Trophoblast cell (in vitro differentiated cells and primary cell): ENCODE data around the gene DRC1.
"Not testable (repeated sequence)": the region's sequence is repeated elsewhere in the genome, so short reads cannot be mapped to it uniquely, and the experiment has no call there.

ENCODE experiments used
- DNase-seq, 2 donors: peaks; one replicate each; pipeline ENCODE4 v3.0.0-alpha.2; 2016
- H2AFZ ChIP-seq: 2 replicates; pipeline ENCODE4 v1.6.1; 2013; ENCODE audit warnings: low read length, moderate library complexity, mild to moderate bottlenecking; ENCODE audit not compliant: insufficient read depth, poor library complexity
- H2AK5ac ChIP-seq: 2 replicates; pipeline ENCODE4 v1.6.1; 2013; ENCODE audit warnings: mild to moderate bottlenecking, low read length
- H2BK120ac ChIP-seq: 2 replicates; pipeline ENCODE4 v1.6.1; 2013; ENCODE audit warnings: low read length, mild to moderate bottlenecking, moderate library complexity; ENCODE audit not compliant: insufficient read depth, poor library complexity
- H2BK12ac ChIP-seq: 2 replicates; pipeline ENCODE4 v1.6.1; 2013; ENCODE audit warnings: mild to moderate bottlenecking, low read length, moderate library complexity
- H2BK5ac ChIP-seq: 2 replicates; pipeline ENCODE4 v1.6.1; 2013; ENCODE audit warnings: low read length, low read depth, moderate library complexity, mild to moderate bottlenecking; ENCODE audit not compliant: poor library complexity
- H3K14ac ChIP-seq: 2 replicates; pipeline ENCODE4 v1.6.1; 2013; ENCODE audit warnings: mild to moderate bottlenecking, low read length
- H3K18ac ChIP-seq: 2 replicates; pipeline ENCODE4 v1.6.1; 2013; ENCODE audit warnings: mild to moderate bottlenecking, low read length
- H3K23ac ChIP-seq: 2 replicates; pipeline ENCODE4 v1.6.1; 2013; ENCODE audit warnings: low read length
- H3K27ac ChIP-seq: 2 replicates; pipeline ENCODE4 v1.5.1; 2013; ENCODE audit warnings: low read depth, mild to moderate bottlenecking, inconsistent platforms, low read length, moderate library complexity
- H3K27me3 ChIP-seq: 2 replicates; pipeline ENCODE4 v1.6.1; 2013; ENCODE audit warnings: inconsistent platforms, mild to moderate bottlenecking, low read length, moderate library complexity; ENCODE audit not compliant: insufficient read depth
- H3K36me3 ChIP-seq, 2 experiments: 1 replicate in 1 of 2; 2 replicates in 1 of 2; pipeline ENCODE4 v1.6.1; 2013; ENCODE audit warnings: low read length in 2 of 2, mild to moderate bottlenecking in 2 of 2, moderate library complexity in 1 of 2; ENCODE audit not compliant: insufficient read depth in 2 of 2, control insufficient read depth in 1 of 2
- H3K4ac ChIP-seq: 2 replicates; pipeline ENCODE4 v1.6.1; 2013; ENCODE audit warnings: low read depth, mild to moderate bottlenecking, low read length, moderate library complexity
- H3K4me1 ChIP-seq, 2 experiments: 1 replicate in 1 of 2; 2 replicates in 1 of 2; pipeline ENCODE4 v1.6.1; 2013; ENCODE audit warnings: low read length in 2 of 2, mild to moderate bottlenecking in 2 of 2, moderate library complexity in 1 of 2; ENCODE audit not compliant: insufficient read depth in 2 of 2, control insufficient read depth in 1 of 2
- H3K4me2 ChIP-seq: 2 replicates; pipeline ENCODE4 v1.6.1; 2013; ENCODE audit warnings: inconsistent platforms, mild to moderate bottlenecking, low read length, moderate library complexity
- H3K4me3 ChIP-seq: 2 replicates; pipeline ENCODE4 v1.5.1; 2013; ENCODE audit warnings: mild to moderate bottlenecking, low read depth, low read length, inconsistent platforms
- H3K79me1 ChIP-seq: one replicate; pipeline ENCODE4 v1.6.1; 2013; ENCODE audit warnings: low read length
- H3K79me2 ChIP-seq: 2 replicates; pipeline ENCODE4 v1.6.1; 2013; ENCODE audit warnings: low read length, mild to moderate bottlenecking; ENCODE audit not compliant: control insufficient read depth, insufficient read depth, poor library complexity
- H3K9ac ChIP-seq: 2 replicates; pipeline ENCODE4 v1.6.1; 2013; ENCODE audit warnings: mild to moderate bottlenecking, low read length
- H3K9me3 ChIP-seq: 2 replicates; pipeline ENCODE4 v1.6.1; 2013; ENCODE audit warnings: low read depth, mild to moderate bottlenecking, control low read depth, inconsistent platforms, low read length; ENCODE audit not compliant: insufficient read depth
- H4K12ac ChIP-seq: 2 replicates; pipeline ENCODE4 v1.6.1; 2013; ENCODE audit warnings: low read depth, mild to moderate bottlenecking, low read length, moderate library complexity
- H4K8ac ChIP-seq: 2 replicates; pipeline ENCODE4 v1.6.1; 2013; ENCODE audit warnings: low read depth, mild to moderate bottlenecking, low read length, moderate library complexity
- H4K91ac ChIP-seq: one replicate; pipeline ENCODE4 v1.6.1; 2013; ENCODE audit warnings: low read depth, mild to moderate bottlenecking, low read length, moderate library complexity
- WGBS: extraction: QIAGEN DNeasy Blood & Tissue Kit; methylation state at CpG from one replicate; pipeline ENCODE4 v1.1.7; 2013; ENCODE audit warnings: missing lambda C conversion rate; ENCODE audit not compliant: insufficient read length, insufficient coverage; ENCODE audit errors: extremely low coverage; 5-methylcytosine and 5-hydroxymethylcytosine counted together

The DRC1 gene

GRCh38 chr2:26465266-26465925 lies 63.7 kb downstream of the DRC1 start:
- Histone ChIP-seq H3K4ac (no peak overlapping the region), H3K4me3 (no peak overlapping the region), H3K79me1 (peaks cover 11% of the 10 kb centered on the region), H3K79me2 (no peaks in the 10 kb centered on the region), H4K8ac (no peak overlapping the region), H3K27ac (no peak overlapping the region), H4K12ac (no peak overlapping the region), H3K36me3 (no peaks in the 10 kb centered on the region), H3K4me1 (peaks cover 13 to 17% of the 10 kb centered on the region in 2 experiments), H3K23ac (no peak overlapping the region), H3K9ac (no peak overlapping the region), H2AK5ac (no peak overlapping the region), H3K9me3 (peaks cover 3% of the 10 kb centered on the region), H2BK12ac (no peak overlapping the region), H2AFZ (no peak overlapping the region), H3K27me3 (no peaks in the 10 kb centered on the region), H3K4me2 (no peak overlapping the region), H3K14ac (no peak overlapping the region), H3K18ac (no peak overlapping the region), H4K91ac (no peak overlapping the region), H2BK5ac (no peak overlapping the region), H2BK120ac (no peak overlapping the region)
- no peak for DNase-seq
- WGBS = no CpG with 5 or more reads among the region's 11 CpGs

GRCh38 chr2:26465981-26466471 lies 64.3 kb downstream of the DRC1 start:
- no CpG with 5 or more reads among the region's 10 CpGs for WGBS
- Histone ChIP-seq H3K18ac (no peak overlapping the region), H3K4me3 (no peak overlapping the region), H4K12ac (no peak overlapping the region), H3K4me2 (no peak overlapping the region), H2AFZ (no peak overlapping the region), H3K14ac (no peak overlapping the region), H2BK120ac (no peak overlapping the region), H3K23ac (no peak overlapping the region), H2AK5ac (no peak overlapping the region), H2BK5ac (no peak overlapping the region), H3K36me3 (no peaks in the 10 kb centered on the region), H3K27me3 (no peaks in the 10 kb centered on the region), H3K79me2 (no peaks in the 10 kb centered on the region), H3K4ac (no peak overlapping the region), H4K8ac (no peak overlapping the region), H3K4me1 (peaks cover 13 to 17% of the 10 kb centered on the region in 2 experiments), H3K27ac (no peak overlapping the region), H3K9me3 (peaks cover 3% of the 10 kb centered on the region), H3K79me1 (peaks cover 11% of the 10 kb centered on the region), H4K91ac (no peak overlapping the region), H3K9ac (no peak overlapping the region), H2BK12ac (no peak overlapping the region)
- no peak for DNase-seq

GRCh38 chr2:26466662-26467310 lies 65.1 kb downstream of the DRC1 start:
- Histone ChIP-seq H4K12ac (no peak overlapping the region), H4K91ac (no peak overlapping the region), H3K79me1 (peaks cover 11% of the 10 kb centered on the region), H4K8ac (no peak overlapping the region), H3K79me2 (no peaks in the 10 kb centered on the region), H3K9ac (no peak overlapping the region), H3K23ac (no peak overlapping the region), H3K27ac (no peak overlapping the region), H3K9me3 (peaks cover 5% of the 10 kb centered on the region), H3K27me3 (no peaks in the 10 kb centered on the region), H2BK120ac (no peak overlapping the region), H3K4me1 (peaks cover 13 to 17% of the 10 kb centered on the region in 2 experiments), H3K18ac (no peak overlapping the region), H2AK5ac (no peak overlapping the region), H3K14ac (no peak overlapping the region), H3K4me3 (no peak overlapping the region), H2AFZ (no peak overlapping the region), H3K4me2 (no peak overlapping the region), H2BK5ac (no peak overlapping the region), H3K4ac (no peak overlapping the region), H3K36me3 (no peaks in the 10 kb centered on the region), H2BK12ac (no peak overlapping the region)
- no CpG with 5 or more reads among the region's 22 CpGs for WGBS
- no peak for DNase-seq

- H3K27ac ChIP-seq, H2BK5ac ChIP-seq, H3K23ac ChIP-seq, H3K4me2 ChIP-seq, H2AK5ac ChIP-seq, H2BK12ac ChIP-seq, H3K18ac ChIP-seq, H3K14ac ChIP-seq, DNase-seq, H4K8ac ChIP-seq, H3K9me3 ChIP-seq, H3K9ac ChIP-seq, H2AFZ ChIP-seq, H3K4ac ChIP-seq, H3K4me1 ChIP-seq, H3K27me3 ChIP-seq, H3K79me1 ChIP-seq, H4K91ac ChIP-seq, H3K4me3 ChIP-seq, H3K79me2 ChIP-seq, H3K36me3 ChIP-seq, H2BK120ac ChIP-seq, H4K12ac ChIP-seq: not testable (repeated sequence)
- no CpG with 5 or more reads among the region's 1 CpG for WGBS
These were observed 66.8 kb downstream of the DRC1 start for GRCh38 chr2:26468544-26468943.
